IPS DF 19.7 (cell line): ENCODE data around the gene ECHDC1.

Source experiments
- DNase-seq: peaks from one replicate; pipeline ENCODE4 v3.0.0-alpha.2; 2013; ENCODE audit warnings: low read depth, low spot score

ECHDC1 gene

DNA sequence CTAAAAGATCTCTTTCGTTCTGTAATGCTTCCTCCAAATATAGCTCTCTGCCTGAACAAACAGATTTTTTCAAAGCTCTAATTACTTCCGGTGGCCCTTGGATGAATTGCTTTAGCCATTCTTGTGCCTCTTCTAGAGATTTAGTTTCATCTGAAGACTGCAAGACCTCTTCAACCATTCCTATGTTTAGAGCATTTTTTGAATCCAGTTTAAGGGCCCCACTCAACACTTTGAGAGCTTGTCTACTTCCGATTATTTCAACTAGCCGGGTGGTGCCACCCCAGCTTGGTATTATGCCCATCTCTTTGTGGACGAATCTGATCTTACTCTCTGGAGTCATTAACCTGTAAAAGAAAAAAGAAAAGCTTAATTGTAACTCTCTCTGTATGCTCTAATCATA lies 53.5 kb downstream of the ECHDC1 start:
- no peak for DNase-seq

DNA sequence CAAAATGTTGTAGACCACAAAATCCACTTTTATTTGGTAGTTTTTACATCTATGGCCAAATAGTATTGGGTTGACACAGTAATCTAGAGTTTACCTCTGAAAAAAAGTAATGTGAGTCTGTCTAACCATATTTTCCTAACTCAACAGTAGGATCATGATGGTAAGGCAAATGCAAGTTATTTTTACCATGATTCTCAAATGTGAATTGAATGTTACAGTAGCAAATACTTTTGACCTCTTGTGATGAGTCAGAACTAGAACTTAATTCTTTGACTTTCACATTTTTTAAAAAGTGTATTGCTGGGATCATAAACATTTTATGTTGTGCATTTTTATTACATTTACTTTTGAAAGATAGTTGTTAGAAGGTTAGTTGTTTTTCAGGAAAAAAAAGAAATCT lies 54.7 kb downstream of the ECHDC1 start:
- DNase-seq = no peak

DNA sequence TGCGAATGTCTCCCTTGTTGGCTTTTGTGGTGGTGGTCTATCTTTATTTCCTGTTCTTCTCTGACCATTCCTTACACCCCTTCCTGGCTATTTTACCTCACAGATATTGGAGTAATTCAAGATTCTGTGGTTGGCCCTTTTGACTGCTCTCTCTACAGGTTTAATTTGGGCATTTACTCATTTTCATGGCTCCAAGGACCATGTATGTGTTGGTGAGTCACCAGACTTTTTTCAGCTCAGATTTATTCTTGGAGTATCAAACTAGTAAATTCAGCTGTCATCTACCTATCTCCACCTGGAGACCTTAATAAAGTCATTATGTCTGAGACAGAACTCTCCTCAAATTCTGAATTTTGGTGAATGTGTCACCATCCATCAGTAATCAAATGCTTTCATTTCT lies 61.2 kb downstream of the ECHDC1 start:
- no peak for DNase-seq

DNA sequence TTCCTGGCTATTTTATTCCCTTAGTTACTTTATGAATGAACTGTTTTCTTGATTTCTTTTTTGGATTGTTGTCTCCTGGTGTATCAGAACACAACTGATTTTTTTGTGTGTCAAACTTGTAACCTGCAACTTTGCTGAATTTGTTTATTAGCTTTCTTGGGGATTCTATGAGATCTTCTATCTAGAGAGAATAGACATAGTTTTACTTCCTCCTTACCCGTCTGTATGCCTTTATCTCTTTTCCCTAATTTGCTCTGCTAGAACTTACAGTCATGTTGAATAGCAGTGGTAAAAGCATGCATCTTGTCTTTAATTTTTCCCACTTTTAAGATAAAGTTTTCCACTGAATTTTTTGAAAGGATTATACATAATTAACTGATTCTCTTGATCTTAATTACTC lies 63.6 kb downstream of the ECHDC1 start:
- DNase-seq = no peak

DNA sequence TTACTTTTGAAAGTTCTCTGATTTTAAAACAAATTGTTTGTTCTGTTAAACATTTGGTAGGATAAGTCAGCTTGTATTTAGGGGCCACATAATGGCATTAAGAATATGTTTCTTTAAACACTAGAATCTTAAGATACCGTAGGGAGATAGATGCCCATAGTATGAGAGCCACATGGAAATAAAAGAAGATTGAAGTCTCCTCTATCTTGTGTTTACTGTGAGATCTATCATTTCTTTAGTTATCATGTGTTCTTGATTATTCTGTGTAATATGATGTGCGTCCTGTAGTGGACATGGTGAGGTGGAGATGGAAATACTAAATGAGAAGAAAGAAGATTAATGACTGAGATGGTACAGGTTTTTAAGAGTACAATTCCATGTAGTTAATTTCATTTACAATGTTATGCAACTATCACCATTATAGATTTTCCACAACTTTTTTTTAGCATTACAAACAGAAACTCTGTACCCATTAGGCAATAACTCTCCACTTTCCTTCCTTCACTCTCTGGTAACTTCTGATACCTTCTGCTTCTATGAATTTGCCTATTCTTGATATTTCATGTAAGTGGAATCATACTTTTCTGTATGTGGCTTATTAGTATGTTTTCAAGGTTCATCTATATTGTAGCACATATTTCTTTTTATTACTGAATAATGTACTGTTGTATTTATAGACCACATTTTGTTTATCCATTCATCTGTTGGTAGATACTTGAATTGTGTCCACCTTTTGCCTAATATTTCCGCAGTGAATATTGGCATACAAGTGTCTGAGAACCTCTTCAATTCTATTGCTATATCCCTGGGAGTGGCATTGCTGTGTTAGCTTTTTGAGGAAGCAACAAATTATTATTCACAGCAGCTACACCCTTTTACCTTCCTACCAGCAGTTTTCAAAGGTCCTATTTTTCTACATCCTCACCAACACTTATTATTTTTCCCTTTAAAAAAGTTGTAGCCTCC lies 65.2 kb downstream of the ECHDC1 start:
- DNase-seq = no peak

DNA sequence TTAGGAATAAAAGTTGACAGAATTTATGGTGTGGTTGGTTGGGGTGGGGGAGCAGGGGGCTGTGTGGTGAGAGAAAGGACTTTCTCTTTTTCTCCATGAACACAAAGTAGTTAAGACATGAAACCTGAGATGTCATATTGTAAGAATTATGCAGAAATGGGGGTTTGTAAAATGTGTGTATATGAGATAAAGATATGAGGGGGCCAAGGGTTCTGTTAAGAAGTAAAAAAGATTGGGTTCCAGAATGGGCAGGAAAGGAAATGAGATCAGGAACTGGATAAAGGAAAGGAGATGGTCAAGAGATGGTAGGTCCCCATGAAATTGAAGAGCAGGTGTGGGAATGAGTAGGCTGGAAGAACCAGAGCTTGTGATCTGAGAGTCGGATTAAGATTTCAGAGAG lies 67.1 kb downstream of the ECHDC1 start:
- DNase-seq = no peak

DNA sequence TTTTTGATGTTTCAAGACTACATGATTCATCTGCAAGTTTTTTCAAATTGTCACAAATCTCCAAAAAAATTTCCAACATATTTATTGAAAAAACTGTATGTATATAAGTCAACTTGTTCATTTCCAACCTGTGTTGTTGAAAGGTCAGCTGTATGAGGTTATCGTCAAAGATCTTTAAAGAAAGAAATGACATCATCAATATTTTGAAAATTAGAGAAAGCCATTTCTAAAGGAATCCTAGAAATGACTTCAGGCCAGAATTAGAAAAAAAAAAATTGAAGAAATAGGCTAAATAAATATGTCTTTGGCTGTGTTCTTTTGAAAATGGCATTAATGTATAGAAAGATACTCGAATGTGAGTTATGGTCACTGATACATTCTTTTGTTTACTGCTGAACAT lies 69.9 kb downstream of the ECHDC1 start:
- no peak for DNase-seq

DNA sequence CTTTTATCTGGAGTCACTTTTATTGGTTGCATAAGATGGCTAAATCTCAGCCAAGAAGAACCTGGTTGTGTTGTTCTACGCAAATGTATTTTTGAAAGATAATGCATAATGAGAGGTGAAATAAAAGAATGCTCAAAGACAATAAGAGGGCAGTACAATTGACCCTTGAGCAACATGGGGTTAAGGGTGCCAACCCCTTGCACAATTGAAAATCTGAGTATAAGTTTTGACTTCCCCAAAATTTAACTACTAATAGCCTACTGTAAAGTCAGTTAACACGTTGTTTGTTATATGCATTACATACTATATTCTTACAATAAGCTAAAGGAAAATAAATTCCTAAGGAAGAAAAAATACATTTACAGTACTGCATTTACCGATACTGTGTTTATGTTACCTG lies 70.8 kb downstream of the ECHDC1 start:
- DNase-seq = no peak

DNA sequence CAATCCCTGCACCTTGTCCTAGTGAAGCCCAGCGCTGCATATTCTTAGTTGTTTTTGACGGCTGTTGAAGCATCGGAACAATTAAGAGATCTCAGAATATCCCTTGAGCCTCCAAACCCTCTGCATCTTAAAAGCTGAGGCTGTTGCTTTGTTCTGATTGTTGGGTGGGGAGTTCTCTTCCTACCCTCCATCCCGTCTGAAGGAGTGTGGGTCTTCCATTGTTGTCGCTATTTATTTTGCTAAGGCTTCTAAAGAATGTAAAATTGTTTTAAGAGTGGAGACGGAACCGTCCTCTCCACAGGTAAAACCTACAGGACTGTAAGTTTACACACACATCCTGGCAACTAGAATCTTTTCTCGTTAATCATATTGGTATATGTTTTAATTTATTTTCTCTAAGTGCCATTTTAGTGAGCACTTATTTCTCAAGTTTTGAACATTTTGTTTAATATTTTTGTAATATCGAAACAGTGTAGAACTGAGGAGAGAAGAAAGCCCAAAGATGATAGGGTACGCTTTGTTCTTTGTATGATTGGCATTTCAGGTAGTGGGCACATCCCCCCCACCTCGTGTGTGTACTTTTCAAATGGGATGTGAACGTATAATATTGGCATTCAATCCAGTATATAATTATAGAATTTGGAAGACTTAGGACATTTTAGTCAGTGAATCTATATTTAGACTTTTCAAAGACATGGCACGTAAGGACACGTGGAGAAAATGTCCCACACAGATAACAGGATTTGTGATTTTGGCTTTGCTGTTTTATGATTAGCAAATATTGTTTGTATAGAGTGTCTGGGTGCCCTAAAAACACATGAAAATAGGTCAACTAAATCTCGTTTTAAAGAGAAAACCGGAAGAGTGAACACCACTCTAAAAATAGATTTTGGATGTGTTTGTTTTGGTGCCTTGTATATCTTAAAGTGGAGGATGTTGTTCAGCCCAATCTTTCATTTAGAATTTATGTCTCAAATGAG lies 75.5 kb downstream of the ECHDC1 start:
- DNase-seq = no peak

DNA sequence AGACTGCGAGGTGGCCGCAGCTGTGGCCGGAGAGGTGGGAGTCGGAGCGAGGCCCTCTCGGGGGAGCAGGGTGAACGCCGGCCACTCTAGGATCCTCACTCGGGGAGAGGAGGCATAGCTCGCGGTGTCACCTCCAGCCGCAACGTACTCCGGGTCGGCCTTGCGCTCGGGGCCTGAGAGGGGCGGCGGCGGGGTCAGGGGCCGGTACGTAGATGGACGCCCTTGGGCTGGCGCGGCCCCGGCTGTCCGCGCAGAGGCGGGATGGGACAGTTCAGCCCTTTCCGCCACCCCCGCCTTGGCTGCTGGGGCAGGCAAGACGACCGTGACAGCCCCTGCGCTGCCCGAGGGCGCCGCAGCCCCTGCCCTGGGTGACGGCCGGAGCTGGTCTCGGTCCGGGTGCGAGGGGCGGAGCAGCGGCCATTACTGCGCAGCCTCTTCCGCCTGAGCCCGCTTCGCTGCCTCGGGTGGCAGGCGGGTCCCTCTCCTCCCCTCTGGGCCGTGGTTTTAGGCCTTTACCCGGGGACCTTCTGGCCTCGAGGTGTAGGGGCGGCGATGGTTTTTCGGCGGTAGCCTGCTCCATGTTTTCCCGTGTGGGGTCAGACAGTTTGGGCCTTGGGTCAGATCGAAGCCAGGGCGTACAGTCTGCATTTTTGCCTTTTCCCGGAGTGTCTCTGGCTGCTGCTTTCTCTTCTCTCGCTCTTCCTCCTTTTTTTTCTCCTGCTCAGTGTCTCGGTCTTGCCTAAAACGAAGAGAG lies 76.3 kb downstream of the ECHDC1 start:
- no peak for DNase-seq

DNA sequence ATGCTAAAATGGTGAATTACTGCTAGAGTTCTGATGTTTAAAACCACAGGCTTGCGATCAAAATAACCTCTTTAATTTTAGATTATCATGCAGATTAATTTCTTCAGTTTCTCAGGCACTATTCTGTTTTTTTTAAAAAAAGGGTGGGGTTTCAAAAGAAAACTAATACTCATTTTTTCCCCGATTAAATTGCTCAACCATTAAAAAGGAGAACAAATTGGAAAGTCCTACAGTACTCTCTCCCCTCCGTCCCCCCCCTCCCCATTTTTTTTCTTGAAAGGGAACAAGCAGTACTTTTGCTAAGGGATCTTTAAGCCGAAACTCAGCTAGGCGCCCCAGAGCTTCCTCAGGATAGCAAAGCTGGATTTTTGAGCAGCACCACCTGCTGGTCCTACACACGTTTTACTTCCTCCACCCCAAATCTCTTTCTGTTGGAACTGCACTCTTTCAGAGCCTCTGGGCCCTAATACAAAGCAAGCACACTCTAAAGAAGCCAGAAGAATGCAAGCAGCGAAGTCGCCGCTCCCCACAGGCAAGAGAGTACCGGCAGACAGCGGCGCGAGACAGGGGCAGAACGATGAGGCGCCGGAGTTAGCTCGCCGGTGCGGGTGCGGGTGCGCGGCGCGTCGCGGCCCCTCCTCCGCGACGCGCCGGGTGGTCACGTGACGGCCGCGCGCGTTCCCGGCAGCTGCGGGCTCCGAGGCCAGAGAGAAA lies 77.1 kb downstream of the ECHDC1 start, which contains the start of gene RNF146:
TSS of gene RNF146 (plus strand) at position 687 of the 714 bp plus-strand sequence. CDS start 13,475 bp downstream, outside the sequence.
- DNase-seq = peak; percentile 77

DNA sequence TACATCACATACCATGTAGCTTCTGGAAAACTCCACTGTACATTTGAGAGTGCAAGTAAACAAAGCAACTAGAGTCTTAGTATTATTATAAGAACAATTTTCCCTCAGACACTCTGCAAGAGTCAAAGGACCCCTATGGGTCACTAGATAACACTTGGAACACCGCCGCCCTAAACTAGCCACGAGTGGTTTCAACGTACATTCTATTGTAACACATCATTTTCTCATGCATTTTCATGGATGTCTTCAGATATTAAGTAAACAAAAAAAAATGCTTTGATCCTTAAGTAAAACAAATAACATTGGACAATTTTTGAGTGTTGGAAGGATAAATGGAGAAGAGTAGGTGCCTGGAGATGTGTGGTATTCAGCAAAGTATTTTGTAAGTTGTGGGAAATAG lies 79.9 kb downstream of the ECHDC1 start:
- no peak for DNase-seq

DNA sequence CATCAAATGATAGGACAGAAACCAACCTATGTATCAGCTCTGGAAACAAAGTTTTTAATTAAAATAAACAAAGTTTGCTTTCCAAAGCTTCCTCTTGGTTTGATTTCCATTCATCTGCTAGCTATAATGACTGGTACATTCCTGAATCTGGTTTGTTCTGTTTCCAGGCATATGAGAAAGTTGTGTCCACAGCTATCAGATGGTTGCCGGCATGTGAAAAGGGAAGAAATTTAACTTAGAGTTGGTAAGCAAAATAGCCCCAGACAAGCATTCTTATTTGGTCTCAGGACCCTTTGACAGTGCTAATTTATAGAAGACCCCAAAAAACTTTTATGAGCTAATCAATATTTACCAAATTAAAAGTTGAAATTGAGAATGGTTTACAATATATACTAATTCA lies 80.5 kb downstream of the ECHDC1 start:
- DNase-seq = no peak

DNA sequence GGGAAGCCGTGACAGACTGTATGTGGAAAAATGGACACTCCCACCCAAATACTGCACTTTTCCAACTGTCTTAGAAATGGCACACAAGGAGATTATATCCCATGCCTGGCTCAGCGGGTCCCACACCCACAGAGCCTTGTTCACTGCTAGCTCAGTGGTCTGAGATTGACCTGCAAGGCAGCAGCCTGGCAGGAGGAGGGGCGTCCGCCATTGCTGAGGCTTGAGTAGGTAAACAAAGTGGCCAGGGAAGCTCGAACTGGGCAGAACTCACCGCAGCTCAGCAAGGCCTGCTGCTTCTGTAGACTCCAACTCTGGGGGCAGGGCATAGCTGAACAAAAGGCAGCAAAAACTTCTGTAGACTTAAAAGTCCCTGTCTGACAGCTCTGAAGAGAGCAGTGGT lies 88.1 kb downstream of the ECHDC1 start:
- DNase-seq = no peak

DNA sequence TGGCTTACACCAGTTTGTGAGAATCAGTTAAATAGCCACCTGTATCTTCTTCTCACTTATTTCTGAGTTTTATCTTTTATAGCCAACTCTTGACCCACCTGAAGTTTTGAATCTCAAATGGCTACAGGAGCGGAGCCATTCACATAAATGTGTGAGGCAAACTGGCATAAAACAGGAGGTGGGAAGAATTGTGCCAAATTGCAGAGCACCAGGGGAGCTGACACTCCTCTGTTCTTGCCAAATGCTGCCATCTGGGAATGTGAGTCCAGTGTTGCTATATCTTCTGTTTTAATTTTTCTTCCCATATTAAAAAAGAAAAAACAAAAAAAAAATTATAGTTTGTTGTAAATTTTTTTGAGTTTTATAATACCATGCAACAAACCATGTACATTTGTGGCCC lies 93.8 kb downstream of the ECHDC1 start:
- DNase-seq = no peak

DNA sequence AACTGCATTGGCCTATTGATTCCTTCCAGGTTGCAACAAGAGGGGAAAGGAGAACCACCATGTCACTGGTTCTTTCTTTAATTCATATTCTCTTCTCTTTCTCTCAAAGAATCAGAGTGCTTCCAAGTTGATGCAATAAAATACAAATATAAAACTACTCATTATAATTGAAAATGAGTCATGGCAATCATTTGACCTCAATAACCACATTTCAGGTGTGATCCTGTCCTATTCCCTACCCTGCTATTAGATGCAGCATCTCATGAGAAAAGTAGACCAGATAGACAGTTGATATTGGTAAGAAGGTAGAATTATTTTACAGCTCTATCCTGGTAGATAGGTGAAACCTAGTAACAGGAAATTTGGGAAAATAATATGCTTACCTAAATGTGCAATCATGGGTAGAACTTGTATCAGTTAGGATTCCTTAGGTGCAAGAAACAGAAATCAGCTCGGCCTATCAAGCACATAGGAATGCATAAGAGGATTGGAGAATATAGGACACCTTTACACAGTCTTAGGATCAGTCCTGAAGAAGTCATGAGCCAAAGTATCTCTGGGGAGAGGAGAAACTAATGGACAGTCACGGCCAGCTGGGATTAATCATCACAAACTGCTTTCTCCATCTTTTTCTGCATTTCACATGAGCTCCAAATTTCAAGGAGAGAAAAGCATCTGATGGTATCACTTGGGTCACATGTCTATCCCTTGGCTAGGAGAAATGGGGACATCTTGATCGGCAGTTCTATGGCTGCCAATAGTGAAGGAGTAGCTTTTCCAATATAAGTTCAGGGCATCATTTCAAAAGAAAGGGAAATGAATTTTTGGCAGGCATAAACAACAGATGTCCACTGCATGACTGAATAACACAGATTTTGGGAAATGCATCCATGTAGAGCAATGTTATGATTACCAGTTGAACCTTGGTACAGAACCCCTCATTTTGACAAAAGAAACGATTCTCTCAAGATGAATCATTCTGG lies 96.0 kb downstream of the ECHDC1 start:
- no peak for DNase-seq

DNA sequence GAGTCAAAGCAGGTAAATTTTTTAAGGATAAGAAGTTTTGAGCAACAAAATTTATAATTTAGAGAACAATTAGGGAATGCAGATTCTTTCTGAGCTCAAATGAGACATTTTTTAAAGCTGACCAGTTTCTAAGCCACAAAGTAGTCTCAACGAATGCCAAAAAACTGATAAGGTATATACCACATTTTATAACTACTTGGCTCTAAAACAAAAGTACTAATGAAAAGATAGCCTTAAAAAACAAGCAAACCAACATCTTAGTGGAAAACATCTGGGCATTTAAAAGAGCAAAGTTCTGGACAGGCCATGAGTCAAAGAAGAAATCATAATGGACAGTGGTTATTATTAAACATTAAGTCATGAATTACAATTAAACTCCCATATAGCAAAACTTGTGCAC lies 99.9 kb downstream of the ECHDC1 start:
- DNase-seq = no peak
